Measurements from ENCODE around the gene IKZF2. TPM values are rescaled to one million over a fixed set of nuclear protein-coding genes. Genes with fewer than 3 reads are reported as not detected.

IKZF2 gene
- polyA plus RNA-seq, 1 donor (not counting 4 experiments of a cell fraction or from before 2014, with no cell fraction given), result 8.2 TPM

- Histone ChIP-seq H3K9me3 (ENCODE audit: control insufficient read depth, low read depth, low read length) (no peaks in the 10 kb centered on the region), H3K4me2 (ENCODE audit: control insufficient read depth, extremely low read depth, insufficient read depth, low read depth, low read length) (no peak overlapping the region), H4K20me1 (ENCODE audit: control insufficient read depth, extremely low read depth, insufficient read depth, low read length) (no peaks in the 10 kb centered on the region), H3K9ac (ENCODE audit: control insufficient read depth, extremely low read depth, insufficient read depth, low read length) (no peak overlapping the region), H3K27me3 (ENCODE audit: control insufficient read depth, extremely low read depth, insufficient read depth, low read length) (no peaks in the 10 kb centered on the region), H3K9me1 (ENCODE audit: control insufficient read depth, extremely low read depth, insufficient read depth, low read length) (no peaks in the 10 kb centered on the region), H3K36me3 (ENCODE audit: control insufficient read depth in 2 of 2, extremely low read depth in 1 of 2, insufficient read depth in 2 of 2, low read length in 2 of 2) (no peaks in the 10 kb centered on the region), H2AFZ (ENCODE audit: control insufficient read depth, low read length) (no peak overlapping the region), H3K4me3 (ENCODE audit: control insufficient read depth in 2 of 3, extremely low read depth in 1 of 3, insufficient read depth in 2 of 3, low read depth in 1 of 3, low read length in 3 of 3) (no peak overlapping the region), H3K4me1 (ENCODE audit: control insufficient read depth, extremely low read depth, insufficient read depth, low read length) (no peaks in the 10 kb centered on the region), H3K79me2 (ENCODE audit: control insufficient read depth, insufficient read depth, low read length) (no peaks in the 10 kb centered on the region), H3K27ac (ENCODE audit: control insufficient read depth, insufficient read depth, low read length) (no peak overlapping the region)
- dilution Hi-C loops (cut with MboI; ENCODE audit: extremely low pct_ligation_motif_present, low sequenced_read_pairs), result no loop called here
- TF ChIP-seq CTCF (optimal IDR thresholded peaks at IDR 0.05 in 1 of 3, IDR thresholded peaks at IDR 0.05 in 1 of 3, conservative IDR thresholded peaks at IDR 0.05 in 1 of 3; ENCODE audit: extremely low read depth in 1 of 3, insufficient read depth in 2 of 3, low read length in 3 of 3) (no peak), EZH2 (IDR thresholded peaks at IDR 0.05; ENCODE audit: low read length) (no peak)
- DNase-seq (ENCODE audit: low read depth, low spot score) (no peak), FAIRE-seq (no peak)
These were observed 167.3 kb downstream of the IKZF2 start for GRCh38 chr2:212984129-212984528.

- Histone ChIP-seq H3K27me3 (ENCODE audit: control insufficient read depth, extremely low read depth, insufficient read depth, low read length) (no peaks in the 10 kb centered on the region), H3K36me3 (ENCODE audit: control insufficient read depth in 2 of 2, extremely low read depth in 1 of 2, insufficient read depth in 2 of 2, low read length in 2 of 2) (no peaks in the 10 kb centered on the region), H3K4me1 (ENCODE audit: control insufficient read depth, extremely low read depth, insufficient read depth, low read length) (peaks cover 8% of the 10 kb centered on the region), H4K20me1 (ENCODE audit: control insufficient read depth, extremely low read depth, insufficient read depth, low read length) (no peaks in the 10 kb centered on the region), H3K9me3 (ENCODE audit: control insufficient read depth, low read depth, low read length) (no peaks in the 10 kb centered on the region), H3K4me2 (ENCODE audit: control insufficient read depth, extremely low read depth, insufficient read depth, low read depth, low read length) (no peak overlapping the region), H2AFZ (ENCODE audit: control insufficient read depth, low read length) (no peak overlapping the region), H3K79me2 (ENCODE audit: control insufficient read depth, insufficient read depth, low read length) (no peaks in the 10 kb centered on the region), H3K9ac (ENCODE audit: control insufficient read depth, extremely low read depth, insufficient read depth, low read length) (no peak overlapping the region), H3K9me1 (ENCODE audit: control insufficient read depth, extremely low read depth, insufficient read depth, low read length) (no peaks in the 10 kb centered on the region), H3K4me3 (ENCODE audit: control insufficient read depth in 2 of 3, extremely low read depth in 1 of 3, insufficient read depth in 2 of 3, low read depth in 1 of 3, low read length in 3 of 3) (no peak overlapping the region), H3K27ac (ENCODE audit: control insufficient read depth, insufficient read depth, low read length) (no peak overlapping the region)
- no peak for FAIRE-seq
- TF ChIP-seq EZH2 (IDR thresholded peaks at IDR 0.05; ENCODE audit: low read length) (no peak), CTCF (optimal IDR thresholded peaks at IDR 0.05 in 1 of 3, IDR thresholded peaks at IDR 0.05 in 1 of 3, conservative IDR thresholded peaks at IDR 0.05 in 1 of 3; ENCODE audit: extremely low read depth in 1 of 3, insufficient read depth in 2 of 3, low read length in 3 of 3) (no peak)
- no peak for DNase-seq (ENCODE audit: low read depth, low spot score)
- dilution Hi-C loops (cut with MboI; ENCODE audit: extremely low pct_ligation_motif_present, low sequenced_read_pairs), result no loop called here
These were observed 171.6 kb downstream of the IKZF2 start for GRCh38 chr2:212979799-212980198.

Data from keratinocyte (primary cell).